Lower lobe of right lung (tissue), 2 donors: Measurements from ENCODE around the gene RAVER2. TPM values are rescaled to one million over a fixed set of nuclear protein-coding genes. Genes with fewer than 3 reads are reported as not detected.

Experiments used
- ATAC-seq, 2 donors: fragments of 200-7000 bp; cut with Tn5 transposase; one replicate each; pipeline ENCODE4 v1.9.1; 2020 to 2022; ENCODE audit warnings: mild to moderate bottlenecking in 2 of 2, moderate library complexity in 2 of 2
- DNase-seq: peaks from one replicate; pipeline ENCODE4 v3.0.0-alpha.2; 2020
- H3K27ac ChIP-seq: fragments of 200-600 bp; one replicate; pipeline ENCODE4 v1.8.0; 2022
- H3K27me3 ChIP-seq: fragments of 200-600 bp; one replicate; pipeline ENCODE4 v1.8.0; 2022; ENCODE audit warnings: low read depth
- H3K36me3 ChIP-seq: fragments of 200-600 bp; one replicate; pipeline ENCODE4 v1.8.0; 2022; ENCODE audit warnings: mild to moderate bottlenecking
- H3K4me1 ChIP-seq: fragments of 200-600 bp; one replicate; pipeline ENCODE4 v1.8.0; 2022
- H3K4me3 ChIP-seq: fragments of 200-600 bp; one replicate; pipeline ENCODE4 v1.8.0; 2022; ENCODE audit warnings: mild to moderate bottlenecking
- H3K9me3 ChIP-seq: fragments of 200-600 bp; one replicate; pipeline ENCODE4 v1.8.0; 2022
- intact Hi-C: fragments of 100-400 bp; cut with DNase I; formaldehyde crosslinking; loops from one replicate; pipeline ENCODE4 v1.11.0; 2022
- total RNA-seq: library from RNA; stranded (reverse); fragmentation: NEBNext Ultra II Directional; extraction: Animal tissue kit (Norgen Biotek cat#: 25700); gene quantifications from one replicate; pipeline ENCODE4 v1.2.1, GENCODE V29; 2021
- TF ChIP-seq, protein P1 (sequence below): fragments of 200-600 bp; IDR thresholded peaks from one replicate; pipeline ENCODE4 v1.8.0; 2022; ENCODE audit warnings: antibody characterized with exemption, mild to moderate bottlenecking
- donor health status: DM: no; HTN: yes; CAD: no; lungs with severe emphysema.

Gene RAVER2
- total RNA-seq, 1 donor from 2014 or later, result 12.0 TPM

DNA sequence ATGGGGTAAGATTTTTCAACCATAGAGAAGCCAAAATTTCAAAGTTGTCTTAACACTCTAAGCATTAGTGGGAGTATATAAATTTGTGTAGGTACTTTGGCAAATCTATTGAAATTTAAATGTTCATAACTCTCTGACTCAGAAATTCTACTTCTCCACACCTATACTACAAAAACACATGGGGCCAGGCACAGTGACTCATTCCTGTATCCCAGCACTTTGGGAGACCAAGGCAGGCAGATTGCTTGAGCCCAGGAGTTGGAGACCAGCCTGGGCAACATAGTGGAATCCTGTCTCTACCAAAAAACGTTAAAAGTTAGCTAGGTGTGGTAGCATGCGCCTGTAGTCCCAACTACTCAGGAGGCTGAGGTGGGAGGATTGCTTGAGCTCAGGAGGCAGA, 41.3 kb upstream of the RAVER2 start:
- Histone ChIP-seq H3K36me3 (no peaks in the 10 kb centered on the region), H3K27ac (no peak overlapping the region), H3K9me3 (no peaks in the 10 kb centered on the region), H3K4me3 (no peak overlapping the region), H3K27me3 (no peaks in the 10 kb centered on the region), H3K4me1 (no peaks in the 10 kb centered on the region)
- DNase-seq, result no peak
- intact Hi-C loops, result no loop called here
- ATAC-seq, result no peak
- TF ChIP-seq, protein P1, sequence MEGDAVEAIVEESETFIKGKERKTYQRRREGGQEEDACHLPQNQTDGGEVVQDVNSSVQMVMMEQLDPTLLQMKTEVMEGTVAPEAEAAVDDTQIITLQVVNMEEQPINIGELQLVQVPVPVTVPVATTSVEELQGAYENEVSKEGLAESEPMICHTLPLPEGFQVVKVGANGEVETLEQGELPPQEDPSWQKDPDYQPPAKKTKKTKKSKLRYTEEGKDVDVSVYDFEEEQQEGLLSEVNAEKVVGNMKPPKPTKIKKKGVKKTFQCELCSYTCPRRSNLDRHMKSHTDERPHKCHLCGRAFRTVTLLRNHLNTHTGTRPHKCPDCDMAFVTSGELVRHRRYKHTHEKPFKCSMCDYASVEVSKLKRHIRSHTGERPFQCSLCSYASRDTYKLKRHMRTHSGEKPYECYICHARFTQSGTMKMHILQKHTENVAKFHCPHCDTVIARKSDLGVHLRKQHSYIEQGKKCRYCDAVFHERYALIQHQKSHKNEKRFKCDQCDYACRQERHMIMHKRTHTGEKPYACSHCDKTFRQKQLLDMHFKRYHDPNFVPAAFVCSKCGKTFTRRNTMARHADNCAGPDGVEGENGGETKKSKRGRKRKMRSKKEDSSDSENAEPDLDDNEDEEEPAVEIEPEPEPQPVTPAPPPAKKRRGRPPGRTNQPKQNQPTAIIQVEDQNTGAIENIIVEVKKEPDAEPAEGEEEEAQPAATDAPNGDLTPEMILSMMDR, result no peak

DNA sequence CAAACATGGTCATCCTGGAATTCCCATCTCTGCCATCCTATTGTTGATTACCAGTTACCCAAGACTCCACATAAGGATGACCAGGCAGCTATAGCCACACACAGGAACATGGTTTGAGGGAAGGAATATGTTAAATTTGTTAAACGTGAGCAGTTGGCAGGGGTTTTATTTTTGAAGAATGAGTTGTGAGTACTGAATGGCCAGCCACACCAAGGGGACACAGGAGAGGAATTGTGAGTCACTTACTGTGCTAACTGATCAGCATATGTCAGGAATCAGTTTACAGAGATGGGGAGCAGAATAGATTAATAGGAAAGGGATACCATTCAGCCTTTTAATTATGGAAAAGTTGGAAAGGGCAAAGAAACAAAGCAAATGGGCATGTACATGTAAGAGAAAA, 39.3 kb upstream of the RAVER2 start:
- DNase-seq (no peak), ATAC-seq (no peak)
- H3K4me1 ChIP-seq, result no peaks in the 10 kb centered on the region
- TF ChIP-seq, protein P1, result no peak
- no peak overlapping the region for H3K4me3 ChIP-seq
- intact Hi-C loops, result no loop called here
- no peaks in the 10 kb centered on the region for H3K36me3 ChIP-seq
- no peak overlapping the region for H3K27ac ChIP-seq
- H3K9me3 ChIP-seq, result no peaks in the 10 kb centered on the region
- no peaks in the 10 kb centered on the region for H3K27me3 ChIP-seq

DNA sequence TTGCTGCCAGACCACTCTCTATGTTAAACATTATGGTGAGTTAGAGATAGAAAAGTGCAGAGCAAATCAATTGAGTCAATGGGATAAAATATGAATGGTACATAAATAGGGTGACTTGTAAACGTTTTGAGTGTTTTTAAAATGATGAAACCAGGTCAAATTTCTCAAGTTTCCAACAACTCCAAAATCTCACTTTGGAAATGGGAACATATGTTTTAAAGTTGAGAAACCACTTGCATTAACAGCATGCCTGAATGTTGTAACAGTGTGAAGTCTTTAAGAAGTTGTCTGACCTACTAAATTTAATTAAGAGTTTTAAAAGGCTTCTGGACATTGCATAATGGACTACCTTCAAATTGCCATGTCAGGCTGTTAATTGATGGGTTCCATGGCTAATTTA, 33.6 kb upstream of the RAVER2 start:
- TF ChIP-seq, protein P1, result no peak
- H3K4me1 ChIP-seq, result no peaks in the 10 kb centered on the region
- no peaks in the 10 kb centered on the region for H3K27me3 ChIP-seq
- no peaks in the 10 kb centered on the region for H3K9me3 ChIP-seq
- ATAC-seq (no peak), DNase-seq (no peak)
- H3K4me3 ChIP-seq, result no peak overlapping the region
- no peaks in the 10 kb centered on the region for H3K36me3 ChIP-seq
- intact Hi-C loops, result no loop called here
- no peak overlapping the region for H3K27ac ChIP-seq

DNA sequence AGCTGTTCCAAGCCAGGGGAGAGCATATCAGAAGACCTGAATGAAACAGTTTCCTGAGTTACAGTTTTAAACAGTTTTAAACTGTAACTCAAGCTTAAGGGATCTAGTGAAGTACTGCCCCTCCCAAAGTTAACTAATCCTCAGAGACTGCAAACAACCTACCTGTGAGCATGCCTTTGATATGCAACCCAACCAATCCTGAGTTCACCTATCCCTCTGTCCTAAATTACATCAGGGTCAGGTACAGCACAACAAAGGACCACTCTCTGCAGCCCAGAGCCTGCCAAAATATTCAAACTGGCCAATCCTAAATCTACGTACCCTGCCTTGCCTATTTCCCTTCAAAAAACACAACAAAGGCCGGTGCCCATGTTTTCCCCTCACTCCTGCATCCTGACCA, 32.8 kb upstream of the RAVER2 start:
- ATAC-seq (no peak), DNase-seq (no peak)
- Histone ChIP-seq H3K27ac (no peak overlapping the region), H3K27me3 (no peaks in the 10 kb centered on the region), H3K9me3 (no peaks in the 10 kb centered on the region), H3K4me3 (no peak overlapping the region), H3K36me3 (no peaks in the 10 kb centered on the region), H3K4me1 (no peaks in the 10 kb centered on the region)
- TF ChIP-seq, protein P1, result no peak
- intact Hi-C loops, result no loop called here

- intact Hi-C loops, result no loop called here
- H3K4me1 ChIP-seq, result no peaks in the 10 kb centered on the region
- H3K4me3 ChIP-seq, result no peak overlapping the region
- H3K27ac ChIP-seq, result no peak overlapping the region
- TF ChIP-seq, protein P1, result no peak
- no peaks in the 10 kb centered on the region for H3K36me3 ChIP-seq
- DNase-seq, result no peak
- H3K27me3 ChIP-seq, result no peaks in the 10 kb centered on the region
- no peak for ATAC-seq
- no peaks in the 10 kb centered on the region for H3K9me3 ChIP-seq
Measured at GRCh38 chr1:64715186-64715585, 29.7 kb upstream of the RAVER2 start.

- Histone ChIP-seq H3K27me3 (no peaks in the 10 kb centered on the region), H3K4me1 (no peaks in the 10 kb centered on the region), H3K9me3 (no peaks in the 10 kb centered on the region), H3K4me3 (no peak overlapping the region), H3K36me3 (no peaks in the 10 kb centered on the region), H3K27ac (no peak overlapping the region)
- no peak for ATAC-seq
- DNase-seq, result no peak
- intact Hi-C loops, result no loop called here
- TF ChIP-seq, protein P1, result no peak
Measured at GRCh38 chr1:64721135-64721534, 23.7 kb upstream of the RAVER2 start.
